HG02973 (cell line): ENCODE measurements around the gene ADAM23.

Experiments
- ATAC-seq: cut with Tn5 transposase; IDR thresholded peaks from one replicate; pipeline ENCODE4 v1.9.1; 2021; ENCODE audit warnings: moderate library complexity; ENCODE audit not compliant: unreplicated experiment

ADAM23 gene

GRCh38 chr2:206488623-206489022 lies 45.3 kb downstream of the ADAM23 start:
- ATAC-seq, result no peak

DNA sequence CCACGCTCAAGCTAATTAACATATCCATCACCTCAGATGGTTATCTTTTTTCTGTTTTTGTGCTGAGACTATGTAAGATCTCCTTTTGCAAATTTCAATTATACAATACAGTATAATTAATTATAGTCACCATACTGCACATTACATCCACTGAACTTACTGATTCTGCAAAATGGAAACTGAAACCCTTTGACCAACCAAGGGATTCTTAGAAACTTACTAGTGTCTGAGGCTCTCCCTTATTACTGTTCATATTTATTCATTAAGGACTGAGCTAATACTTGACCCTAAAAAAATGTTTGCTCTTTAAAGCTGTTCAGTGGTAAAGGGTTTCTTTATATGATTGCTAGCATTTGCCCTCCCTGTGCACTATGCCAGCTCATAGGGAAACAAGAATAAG lies 50.7 kb downstream of the ADAM23 start:
- no peak for ATAC-seq

DNA sequence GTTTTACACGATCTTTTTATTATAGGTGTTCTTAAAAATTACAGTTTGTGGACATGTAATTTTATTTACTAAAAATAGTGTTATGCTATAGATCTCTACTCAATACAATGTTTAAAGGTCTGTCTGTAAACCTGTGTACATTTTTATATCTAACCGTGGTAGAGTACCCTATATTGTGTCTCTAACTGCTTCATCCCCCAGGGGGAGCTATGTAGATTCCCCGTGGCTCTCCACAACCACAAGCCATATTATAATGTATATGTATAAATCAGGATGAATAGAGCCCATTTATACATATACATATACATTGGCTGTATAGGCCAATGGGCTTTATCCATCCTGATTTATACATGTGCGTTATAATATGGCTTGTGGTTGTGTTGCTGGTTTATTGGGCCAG lies 59.4 kb downstream of the ADAM23 start:
- ATAC-seq, result no peak

DNA sequence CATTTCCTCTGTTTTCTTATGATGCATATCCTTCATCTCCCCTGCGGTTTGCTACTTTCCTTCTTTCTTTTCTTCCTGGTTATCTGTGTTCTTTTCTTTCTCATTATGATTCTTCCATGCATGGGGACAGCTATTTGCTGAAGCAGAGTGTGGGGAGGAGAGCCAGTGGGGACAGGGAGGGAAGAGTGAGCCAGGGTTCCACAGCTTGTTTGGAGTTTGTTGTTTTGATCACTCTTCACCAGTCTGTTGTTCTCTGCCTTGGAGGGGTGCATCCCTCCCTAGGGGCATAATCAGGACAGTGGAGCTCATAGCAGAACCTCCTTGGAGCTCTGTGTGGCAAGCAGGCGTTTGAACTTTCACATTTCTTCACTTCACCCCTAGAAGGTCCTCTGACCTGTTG lies 68.0 kb downstream of the ADAM23 start:
- no peak for ATAC-seq

DNA sequence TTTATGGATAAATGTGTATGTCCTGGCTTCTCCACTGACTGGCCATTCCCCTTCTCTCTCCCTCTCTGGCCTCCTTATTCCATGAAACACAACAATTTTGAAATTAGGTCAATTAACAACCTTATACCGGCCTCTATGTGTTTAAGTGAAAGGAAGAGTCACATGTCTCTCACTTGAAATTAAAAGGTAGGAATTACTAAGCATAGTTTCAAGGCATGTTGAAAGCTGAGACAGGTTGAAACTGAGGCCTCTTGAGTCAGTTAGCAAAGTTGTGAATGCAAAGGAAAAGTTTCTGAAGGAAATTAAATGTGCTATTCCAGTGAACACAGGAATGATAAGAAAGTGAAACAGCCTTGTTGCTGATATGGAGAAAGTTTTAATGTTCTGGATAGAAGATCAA lies 69.7 kb downstream of the ADAM23 start:
- no peak for ATAC-seq

DNA sequence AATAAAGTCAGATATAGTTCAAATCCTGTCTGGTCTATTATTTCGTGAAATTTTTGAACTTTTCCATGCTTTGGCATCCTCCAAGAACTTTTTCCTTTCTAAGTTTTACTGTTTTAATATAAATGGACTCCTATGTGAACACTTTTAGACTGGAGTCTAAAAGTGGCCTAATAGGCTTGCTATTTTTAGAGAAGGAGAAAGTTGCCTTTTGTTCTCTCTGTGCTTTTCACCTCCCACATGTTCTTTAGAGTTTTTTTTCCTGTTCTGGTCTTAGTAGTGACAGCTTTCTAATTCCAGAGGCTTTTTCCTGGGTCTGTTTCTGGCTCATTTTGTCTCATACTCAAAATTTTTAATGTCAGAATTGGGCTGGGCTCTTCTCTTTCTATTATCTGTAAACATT lies 72.2 kb downstream of the ADAM23 start:
- no peak for ATAC-seq

DNA sequence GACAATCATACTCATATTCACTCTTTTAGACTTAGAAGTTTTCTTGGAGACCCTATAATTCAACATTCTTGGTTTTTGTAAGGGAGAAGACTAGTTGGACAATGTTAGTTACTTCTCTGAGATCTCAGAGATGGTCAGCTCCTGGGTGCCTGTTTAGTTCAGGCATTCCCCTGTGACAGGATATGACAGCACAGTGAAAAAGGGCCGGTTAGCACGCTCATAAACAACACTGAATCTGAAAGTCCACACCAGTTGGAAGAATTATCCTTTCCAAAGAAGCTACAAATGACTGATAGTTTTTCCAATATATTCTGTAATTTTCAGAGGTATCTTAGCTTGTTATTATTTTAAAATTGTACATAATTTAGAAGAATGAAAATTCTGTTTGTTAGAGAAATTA lies 75.7 kb downstream of the ADAM23 start:
- ATAC-seq, result no peak

- ATAC-seq, result no peak
These were observed 77.1 kb downstream of the ADAM23 start for GRCh38 chr2:206520450-206520849.

- no peak for ATAC-seq
These were observed 77.8 kb downstream of the ADAM23 start for GRCh38 chr2:206521115-206521514.

DNA sequence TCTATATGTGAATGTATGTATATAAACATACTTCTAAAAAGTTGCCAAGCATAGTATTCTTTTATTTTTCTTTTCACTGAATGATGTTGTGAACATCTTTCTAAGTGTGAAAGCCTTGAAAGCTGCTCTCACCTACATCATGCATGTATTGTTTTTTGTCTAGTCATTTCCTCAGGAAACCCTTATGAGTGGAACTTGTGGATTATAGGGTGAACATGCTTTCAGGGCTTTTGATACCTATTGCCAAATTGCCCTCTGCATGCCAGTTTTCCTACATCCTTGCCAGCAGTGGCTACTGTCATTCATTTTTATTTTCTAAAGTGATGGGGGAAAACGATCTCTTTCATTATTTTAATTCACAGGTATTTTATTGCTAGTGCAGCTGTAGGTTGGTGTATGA lies 78.3 kb downstream of the ADAM23 start:
- no peak for ATAC-seq

DNA sequence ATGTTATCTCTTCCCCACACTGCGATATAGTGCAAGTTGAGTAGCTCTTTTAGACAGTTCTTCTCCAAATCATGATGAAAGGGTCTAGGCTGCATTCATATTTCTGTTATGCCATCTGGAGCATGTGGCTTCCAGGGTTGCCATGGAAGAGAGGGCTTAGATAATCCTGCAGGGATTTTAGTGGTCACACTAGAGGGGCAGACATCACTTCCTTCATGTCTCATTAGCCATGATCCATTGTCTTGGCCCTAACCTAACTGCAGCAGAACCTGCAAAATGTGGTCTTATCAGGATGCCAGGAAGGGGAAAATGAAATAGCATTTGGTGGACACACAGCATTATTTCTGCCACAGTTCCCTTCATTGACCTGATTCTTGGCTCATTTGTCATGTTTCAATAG lies 83.1 kb downstream of the ADAM23 start:
- no peak for ATAC-seq

- no peak for ATAC-seq
These were observed 83.8 kb downstream of the ADAM23 start for GRCh38 chr2:206527153-206527552.

GRCh38 chr2:206530727-206531126 lies 87.4 kb downstream of the ADAM23 start:
- ATAC-seq, result no peak

DNA sequence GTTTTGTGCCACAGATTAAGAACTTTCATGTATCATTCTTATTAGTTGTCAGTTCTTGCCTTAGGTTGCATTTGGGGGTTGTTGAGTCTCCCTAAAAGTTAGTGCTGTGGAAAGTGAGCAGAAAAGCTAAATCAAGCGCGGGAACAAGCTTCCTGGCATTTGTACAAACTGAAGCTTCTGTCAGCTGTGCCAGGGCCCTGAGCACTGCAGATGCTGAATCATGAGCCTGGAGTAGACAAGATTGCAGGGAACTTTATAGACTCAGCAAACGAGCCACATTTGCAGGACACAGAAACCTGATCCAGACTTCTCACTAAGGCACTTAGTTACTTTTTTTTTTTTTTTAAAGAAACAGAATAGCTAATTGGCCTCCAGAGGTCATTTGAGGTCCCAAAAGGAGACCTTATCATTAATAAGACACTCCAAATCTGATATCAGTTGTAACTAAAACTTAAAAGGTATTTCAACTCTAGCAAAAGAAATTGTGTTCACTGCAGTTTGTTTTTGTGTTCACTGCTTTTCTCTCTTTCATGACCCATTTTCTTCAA lies 88.7 kb downstream of the ADAM23 start:
- no peak for ATAC-seq

- ATAC-seq, result no peak
These were observed 90.6 kb downstream of the ADAM23 start for GRCh38 chr2:206533977-206534376.

DNA sequence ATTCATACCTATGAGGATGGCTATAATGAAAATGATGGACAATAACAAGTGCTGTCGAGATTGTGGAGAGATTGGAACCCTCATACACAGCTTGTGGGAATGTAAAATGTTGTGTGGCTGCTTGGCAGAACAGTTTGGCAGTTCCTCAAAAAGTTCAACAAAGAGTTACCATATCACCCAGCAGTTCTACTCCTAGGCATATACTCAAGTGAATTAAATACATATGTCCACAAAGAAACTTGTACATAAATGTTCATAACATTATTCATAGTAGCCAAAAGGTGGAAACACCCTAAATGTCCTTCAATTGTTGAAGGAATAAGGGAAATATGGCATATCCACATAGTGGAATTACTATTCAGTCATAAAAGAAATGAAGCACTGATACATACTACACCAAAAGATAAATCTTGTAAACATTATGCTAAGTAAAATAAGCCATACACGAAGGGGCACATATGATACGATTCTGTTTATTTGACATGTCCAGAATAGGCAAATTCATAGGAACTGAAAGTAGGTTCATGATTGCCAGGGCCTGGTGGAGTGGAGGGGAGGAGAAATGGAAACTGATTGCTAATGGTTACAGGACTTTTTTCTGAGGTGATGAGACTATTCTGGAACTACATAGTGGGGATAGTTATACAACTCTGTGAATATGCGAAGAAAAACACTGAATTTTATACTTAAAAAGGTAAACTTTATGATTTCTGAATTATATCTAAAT lies 92.1 kb downstream of the ADAM23 start:
- no peak for ATAC-seq

DNA sequence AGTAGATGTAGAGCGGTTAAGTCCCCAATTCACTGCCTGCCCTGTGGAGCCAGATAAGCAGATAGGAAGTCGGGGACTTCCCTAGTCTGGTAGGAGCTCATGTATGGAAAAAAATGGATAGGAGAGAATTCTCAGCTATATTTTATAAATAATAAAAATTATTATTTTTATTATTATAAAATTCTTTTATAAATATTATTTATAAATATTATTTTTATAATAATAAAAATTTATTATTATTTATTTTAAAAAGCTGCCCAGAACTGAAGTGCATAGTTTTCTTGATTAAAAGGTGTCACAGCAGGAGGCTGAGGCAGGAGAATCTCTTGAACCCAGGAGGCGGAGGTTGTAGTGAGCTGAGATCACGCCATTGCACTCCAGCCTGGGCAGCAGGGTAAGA lies 97.4 kb downstream of the ADAM23 start:
- ATAC-seq, result no peak

DNA sequence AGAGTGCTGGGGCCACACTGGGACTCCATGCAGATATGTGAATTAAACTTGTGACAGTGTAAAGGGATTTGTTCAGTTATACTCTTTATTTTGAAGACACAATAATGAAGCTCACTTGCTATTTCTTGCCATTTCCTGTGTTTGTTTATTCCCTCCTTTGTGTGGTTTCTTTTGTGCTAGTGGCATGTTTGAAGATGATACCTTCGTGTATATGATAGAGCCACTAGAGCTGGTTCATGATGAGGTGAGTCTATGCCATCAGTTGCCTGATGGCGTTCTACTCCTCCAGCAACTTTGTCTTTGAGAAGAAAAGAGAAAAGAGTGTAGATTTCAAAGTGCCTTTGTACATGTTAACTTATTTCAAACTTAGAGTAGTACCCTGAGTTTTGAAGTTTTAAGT lies 99.7 kb downstream of the ADAM23 start:
- no peak for ATAC-seq

GRCh38 chr2:206548383-206548782 lies 105.1 kb downstream of the ADAM23 start:
- no peak for ATAC-seq

DNA sequence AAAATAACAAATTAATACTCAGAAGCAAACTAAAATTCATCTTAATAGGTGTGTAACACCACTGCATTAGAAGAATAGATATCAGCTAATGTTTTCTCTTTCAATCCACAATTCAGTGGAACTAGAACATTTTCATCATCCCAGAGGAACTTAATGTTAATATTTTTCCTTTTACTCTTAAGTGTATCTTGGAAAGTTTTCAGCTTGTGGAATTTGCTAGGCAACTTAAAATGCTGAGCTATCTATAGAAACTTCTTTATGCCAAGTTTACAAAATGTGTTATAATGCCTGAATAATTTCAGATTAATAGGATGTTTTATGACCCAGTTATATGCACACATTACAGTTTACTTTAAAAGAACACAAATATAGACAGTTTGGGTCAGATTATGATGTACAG lies 112.4 kb downstream of the ADAM23 start:
- ATAC-seq, result no peak

GRCh38 chr2:206556357-206556949 lies 113.1 kb downstream of the ADAM23 start:
- no peak for ATAC-seq

GRCh38 chr2:206557321-206557720 lies 114.0 kb downstream of the ADAM23 start:
- no peak for ATAC-seq

- no peak for ATAC-seq
These were observed 115.2 kb downstream of the ADAM23 start for GRCh38 chr2:206558492-206558891.
